Fibroblast of upper back skin (primary cell): ENCODE results near the gene DNAAF3.

Experiments
- DNase-seq: peaks from one replicate; pipeline ENCODE4 v3.0.0-alpha.2; 2013

Gene DNAAF3

DNA sequence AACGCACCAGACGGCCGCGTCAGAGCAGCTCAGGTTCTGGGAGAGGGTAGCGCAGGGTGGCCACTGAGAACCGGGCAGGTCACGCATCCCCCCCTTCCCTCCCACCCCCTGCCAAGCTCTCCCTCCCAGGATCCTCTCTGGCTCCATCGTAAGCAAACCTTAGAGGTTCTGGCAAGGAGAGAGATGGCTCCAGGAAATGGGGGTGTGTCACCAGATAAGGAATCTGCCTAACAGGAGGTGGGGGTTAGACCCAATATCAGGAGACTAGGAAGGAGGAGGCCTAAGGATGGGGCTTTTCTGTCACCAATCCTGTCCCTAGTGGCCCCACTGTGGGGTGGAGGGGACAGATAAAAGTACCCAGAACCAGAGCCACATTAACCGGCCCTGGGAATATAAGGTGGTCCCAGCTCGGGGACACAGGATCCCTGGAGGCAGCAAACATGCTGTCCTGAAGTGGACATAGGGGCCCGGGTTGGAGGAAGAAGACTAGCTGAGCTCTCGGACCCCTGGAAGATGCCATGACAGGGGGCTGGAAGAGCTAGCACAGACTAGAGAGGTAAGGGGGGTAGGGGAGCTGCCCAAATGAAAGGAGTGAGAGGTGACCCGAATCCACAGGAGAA, 50.9 kb downstream of the DNAAF3 start:
- peak; percentile 25 for DNase-seq

DNA sequence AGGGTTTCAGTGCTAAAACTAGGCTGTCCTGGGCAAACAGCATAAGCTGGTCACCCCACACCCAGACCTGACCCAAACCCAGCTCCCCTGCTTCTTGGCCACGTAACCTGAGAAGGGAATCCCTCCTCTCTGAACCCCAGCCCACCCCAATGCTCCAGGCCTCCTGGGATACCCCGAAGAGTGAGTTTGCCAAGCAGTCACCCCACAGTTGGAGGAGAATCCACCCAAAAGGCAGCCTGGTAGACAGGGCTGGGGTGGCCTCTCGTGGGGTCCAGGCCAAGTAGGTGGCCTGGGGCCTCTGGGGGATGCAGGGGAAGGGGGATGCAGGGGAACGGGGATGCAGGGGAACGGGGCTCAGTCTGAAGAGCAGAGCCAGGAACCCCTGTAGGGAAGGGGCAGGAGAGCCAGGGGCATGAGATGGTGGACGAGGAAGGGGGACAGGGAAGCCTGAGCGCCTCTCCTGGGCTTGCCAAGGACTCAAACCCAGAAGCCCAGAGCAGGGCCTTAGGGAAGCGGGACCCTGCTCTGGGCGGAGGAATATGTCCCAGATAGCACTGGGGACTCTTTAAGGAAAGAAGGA, 51.8 kb downstream of the DNAAF3 start:
- no peak for DNase-seq

DNA sequence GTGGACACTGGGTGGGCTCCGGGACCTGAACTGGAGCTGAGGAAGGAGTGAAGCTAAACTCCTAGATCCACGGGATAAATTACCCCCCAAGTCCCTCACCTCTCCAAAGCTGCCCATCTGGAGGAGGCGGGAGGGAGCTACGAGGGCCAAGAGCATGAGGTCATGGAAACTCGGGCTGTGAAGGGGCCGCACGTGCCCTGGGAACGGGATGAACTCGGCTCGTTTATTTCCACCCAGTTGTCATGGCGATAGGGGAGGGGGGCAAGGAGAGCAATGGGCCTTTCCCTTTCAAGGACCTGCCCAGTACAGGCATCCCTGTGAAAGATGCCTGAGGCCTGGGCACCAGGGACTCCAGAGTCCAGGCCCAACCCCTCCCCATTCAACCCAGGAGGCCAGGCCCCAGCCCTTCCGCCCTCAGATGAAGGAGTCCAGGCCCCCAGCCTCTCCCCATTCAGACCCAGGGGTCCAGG, 52.8 kb downstream of the DNAAF3 start:
- peak; percentile 76 for DNase-seq

DNA sequence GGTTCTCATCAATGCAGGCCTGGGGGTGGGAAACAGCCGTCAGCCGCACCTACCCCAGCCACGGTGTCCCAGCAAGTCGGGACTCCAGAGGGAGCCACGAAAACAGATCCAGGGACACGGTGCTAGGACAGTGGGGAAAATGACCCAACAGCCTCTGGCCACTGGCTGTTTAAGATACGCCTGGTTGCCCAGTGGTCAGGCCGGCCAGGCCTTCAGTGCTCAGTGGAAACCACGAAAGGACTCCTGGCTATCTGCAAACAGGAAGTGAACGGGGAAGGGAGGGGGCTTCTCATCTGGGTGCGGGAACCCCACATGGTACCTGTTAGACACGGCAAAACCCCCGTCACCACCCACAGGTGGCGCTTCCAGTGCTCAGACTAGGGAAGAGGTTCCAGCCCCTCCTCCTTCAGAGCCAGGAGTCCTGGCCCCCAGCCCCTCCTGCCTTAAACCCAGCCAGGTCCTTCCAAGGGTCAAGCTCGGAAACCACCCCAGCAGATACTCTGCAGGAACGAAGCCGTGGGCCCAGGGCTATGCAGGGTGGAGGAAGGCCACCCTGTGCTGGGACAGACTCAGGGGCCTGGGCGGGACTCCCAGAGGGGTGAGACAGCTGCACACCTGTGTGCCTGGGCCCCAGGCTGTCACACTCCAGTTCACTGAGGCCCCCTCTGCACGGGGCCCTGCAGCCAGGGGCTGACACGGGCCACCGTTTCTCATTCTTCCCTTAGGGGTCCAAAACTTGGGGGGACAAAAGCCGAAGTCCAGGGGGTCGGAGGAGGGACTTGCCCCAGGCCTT, 53.4 kb downstream of the DNAAF3 start:
- DNase-seq = no peak

DNA sequence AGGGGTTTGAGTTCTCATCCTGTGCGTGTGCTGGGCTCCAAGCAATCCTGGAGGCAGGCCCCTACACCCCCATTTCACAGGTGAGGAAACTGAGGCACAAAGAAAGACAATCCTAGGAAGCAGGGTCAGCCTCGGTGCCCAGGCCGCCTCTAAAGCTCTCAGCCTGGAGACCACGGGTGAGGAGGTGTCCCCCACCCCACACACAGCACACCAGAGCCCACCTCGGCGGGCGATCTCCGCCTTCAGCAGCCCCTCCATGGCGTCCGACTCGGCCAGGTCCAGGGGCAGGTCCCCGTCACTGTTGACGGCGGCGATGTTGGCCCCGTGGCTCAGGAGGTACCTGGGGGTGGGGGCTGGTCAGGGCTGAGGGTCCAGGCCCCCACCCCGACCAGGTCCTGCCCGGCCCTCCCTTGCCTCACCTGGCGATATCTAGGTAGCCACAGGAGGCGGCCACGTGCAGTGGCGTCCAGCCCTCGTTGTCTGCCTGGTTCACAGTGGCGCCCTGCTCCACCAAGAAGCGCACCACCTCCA, 54.1 kb downstream of the DNAAF3 start:
- DNase-seq = no peak

DNA sequence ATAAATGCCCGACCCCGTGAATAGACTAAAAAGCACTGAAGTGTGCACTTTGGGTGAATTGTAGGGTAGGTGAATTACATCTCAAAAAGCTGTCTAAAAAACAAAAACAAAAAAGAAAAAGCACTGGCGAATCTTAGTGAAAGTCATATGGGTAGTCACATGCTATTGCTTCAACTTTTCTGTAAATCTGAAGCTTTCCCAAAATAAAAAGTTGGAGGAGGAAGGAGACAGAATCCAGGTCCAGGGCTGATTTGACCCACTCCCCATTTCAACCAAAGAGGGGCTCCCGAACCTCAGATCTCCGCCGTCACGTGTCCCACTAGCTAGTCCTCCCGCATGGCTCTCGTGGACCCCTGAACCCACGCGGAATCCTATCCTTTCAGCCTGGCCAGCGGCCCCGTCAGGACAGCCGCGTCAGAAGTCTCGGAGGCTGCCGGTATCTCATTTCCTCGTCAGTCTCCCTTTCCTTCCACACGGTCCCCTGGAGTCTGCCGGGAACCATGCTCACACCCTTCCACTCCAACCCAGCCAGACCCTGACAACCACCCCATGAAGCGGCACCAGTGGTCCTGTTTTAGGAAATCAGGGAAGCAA, 55.1 kb downstream of the DNAAF3 start:
- no peak for DNase-seq

DNA sequence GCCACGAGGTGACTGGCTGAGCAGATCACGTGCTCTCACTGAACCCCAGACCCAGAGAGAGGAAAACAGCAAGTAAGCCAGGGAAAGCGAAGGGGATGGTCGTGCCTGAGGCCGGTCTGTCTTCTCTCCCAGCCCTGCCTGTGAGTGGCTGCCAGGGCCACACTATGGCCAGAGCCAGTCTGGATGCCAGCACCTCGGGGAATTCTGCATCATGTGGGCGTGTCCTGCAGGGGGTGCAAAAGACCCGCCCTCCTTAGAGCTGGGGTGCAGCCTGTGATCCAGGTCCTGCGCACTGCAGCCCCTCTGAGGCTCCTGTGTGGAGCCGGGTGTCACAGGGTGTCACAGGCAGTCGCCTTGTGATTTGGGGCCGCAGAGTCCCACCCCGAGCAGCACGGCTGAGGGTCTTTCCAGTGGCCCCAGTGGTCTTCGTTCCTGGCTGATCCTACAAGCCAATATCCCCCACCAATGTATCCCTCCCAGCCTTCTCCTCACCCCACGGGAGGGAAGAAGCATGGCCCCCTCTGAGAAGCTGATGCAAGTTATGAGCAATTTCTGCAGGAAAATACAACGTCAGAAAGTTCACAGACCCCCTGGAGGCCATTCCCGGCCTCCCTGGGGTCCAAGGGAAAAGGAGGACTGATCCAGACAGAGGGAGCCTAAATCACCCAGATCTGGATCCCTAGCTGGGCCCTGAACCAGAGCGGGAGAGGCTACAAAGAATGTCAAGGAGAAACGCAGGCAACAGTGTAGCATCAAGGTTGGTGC, 56.7 kb downstream of the DNAAF3 start:
- DNase-seq = peak; percentile 30
